Ramos (cell line): Measurements from ENCODE around the gene DGKE.

Source experiments
- in situ Hi-C: fragments of 300-500 bp; cut with MboI; formaldehyde crosslinking; loops from one replicate; pipeline ENCODE4 v1.14.3; 2022; ENCODE audit warnings: low sequenced_read_pairs; ENCODE audit not compliant: unreplicated experiment

Gene DGKE

GRCh38 chr17:56835264-56835585 is 1.3 kb downstream of the DGKE start:
- in situ Hi-C loops = no loop called here

GRCh38 chr17:56838687-56839086 is 4.7 kb downstream of the DGKE start:
- in situ Hi-C loops = no loop called here

DNA sequence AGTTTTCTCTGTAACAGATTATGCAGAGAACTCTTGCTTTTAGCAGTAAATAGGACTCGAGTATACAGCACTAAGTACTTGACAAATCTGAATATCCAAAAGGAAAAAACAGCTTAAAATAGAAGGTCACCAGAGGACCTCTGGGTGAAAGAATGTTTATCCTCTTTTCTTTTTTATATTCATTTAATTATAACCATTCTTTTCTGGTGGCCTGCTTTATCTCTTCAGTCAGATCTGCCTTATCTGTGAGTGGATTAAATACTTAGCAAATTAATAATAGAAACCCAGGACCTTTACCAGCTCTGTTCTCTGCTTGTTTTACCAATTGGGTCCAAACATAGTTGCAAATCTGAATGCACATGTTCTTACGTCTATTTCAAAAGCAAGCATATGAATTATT is 8.6 kb downstream of the DGKE start:
- in situ Hi-C loops = no loop called here

DNA sequence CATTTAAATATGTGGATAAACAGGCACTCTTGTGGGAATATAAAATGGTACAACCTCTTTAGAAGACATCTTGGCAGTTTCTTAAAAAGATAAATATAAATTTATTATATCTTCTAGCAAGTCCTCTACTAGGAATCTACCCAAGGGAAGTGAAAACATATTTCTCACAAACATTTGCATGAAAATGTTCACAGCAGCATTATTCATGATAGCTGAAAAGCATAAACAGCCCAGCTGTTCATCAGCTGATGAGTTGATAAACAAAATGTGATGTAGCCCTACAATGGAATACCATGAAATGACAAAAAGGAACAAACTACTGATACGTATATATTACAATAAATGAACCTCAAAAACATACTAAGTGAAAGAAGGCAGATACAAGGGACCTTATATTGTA is 12.0 kb downstream of the DGKE start:
- in situ Hi-C loops = no loop called here

DNA sequence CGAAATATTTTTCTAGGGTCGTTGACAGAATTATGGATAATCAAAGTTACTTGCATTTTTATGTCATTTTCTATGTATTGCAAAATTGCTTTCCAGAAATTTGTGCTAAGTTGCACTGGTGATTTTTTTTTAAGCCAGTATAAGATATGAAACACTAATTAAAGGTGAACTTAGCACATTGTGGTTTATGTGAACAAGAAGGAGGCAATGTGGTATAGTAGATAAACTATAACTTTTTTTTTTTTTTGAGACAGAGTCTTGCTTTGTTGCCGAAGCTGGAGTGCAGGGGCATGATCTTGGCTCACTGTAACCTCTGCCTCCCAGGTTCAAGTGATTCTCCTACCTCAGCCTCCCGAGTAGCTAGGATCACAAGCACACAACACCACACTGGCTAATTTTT is 13.2 kb downstream of the DGKE start:
- in situ Hi-C loops = no loop called here

GRCh38 chr17:56849131-56849530 is 15.2 kb downstream of the DGKE start:
- in situ Hi-C loops = no loop called here

DNA sequence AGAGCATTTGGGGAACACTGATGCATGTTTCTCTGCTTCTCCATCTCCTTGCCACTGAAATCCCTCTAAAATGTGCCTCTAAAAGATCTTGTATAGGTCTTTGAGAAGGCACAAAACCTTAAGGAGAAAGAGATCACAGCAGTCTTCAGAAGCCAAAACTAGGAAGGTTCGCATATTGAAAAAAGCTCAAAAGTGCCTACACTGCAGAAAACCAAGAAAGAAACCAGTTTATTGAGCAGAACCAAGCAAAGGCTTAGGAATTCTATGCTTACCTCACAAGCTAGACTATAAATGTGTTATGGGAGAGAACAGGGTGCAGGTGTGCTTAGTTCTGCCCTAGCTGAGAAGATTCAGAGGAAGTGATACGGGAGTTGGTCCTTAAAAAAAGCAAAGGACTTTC is 16.6 kb downstream of the DGKE start:
- in situ Hi-C loops = no loop called here

GRCh38 chr17:56851008-56851407 is 17.1 kb downstream of the DGKE start:
- in situ Hi-C loops = no loop called here

- in situ Hi-C loops = no loop called here
Observed at GRCh38 chr17:56861899-56862298, 27.9 kb downstream of the DGKE start.

DNA sequence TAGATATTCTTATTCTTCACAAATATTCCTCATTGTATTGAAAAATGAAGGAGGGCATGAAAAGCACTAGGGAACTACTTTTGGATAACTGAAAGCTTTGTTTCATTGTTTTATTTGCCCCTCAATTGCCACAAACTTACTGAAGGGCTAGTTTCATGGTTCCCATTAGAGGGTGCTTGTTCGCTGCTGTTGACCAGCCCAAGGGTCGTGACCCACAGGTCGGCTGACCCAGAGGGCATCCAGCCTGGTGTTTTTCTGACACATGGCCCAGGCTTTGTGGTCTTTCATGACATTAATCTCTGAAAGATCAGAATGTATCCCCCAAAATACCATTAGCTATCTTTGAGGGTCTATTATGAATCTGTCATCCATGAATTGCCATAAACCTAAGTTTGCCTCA is 30.0 kb downstream of the DGKE start:
- in situ Hi-C loops = no loop called here

- in situ Hi-C loops = no loop called here
Observed at GRCh38 chr17:56866076-56866475, 32.1 kb downstream of the DGKE start.

DNA sequence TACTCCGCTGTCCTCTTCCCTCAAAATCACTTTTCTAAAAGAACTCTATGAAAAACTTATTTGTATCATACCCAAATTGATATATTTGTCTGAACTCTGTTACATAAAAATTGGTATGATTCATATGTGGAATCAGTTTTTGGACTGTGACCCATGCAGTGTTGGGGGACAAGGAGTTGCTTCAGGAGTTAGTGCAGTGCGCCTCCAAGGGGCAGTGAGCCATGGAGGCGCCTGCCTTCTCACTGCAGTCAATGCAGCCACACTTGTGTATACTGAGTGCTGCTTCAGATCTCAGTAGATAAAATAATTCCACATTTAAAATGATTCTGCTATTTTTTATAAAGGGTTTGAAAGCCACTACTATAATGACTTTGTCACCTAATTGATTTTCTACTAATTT is 32.5 kb downstream of the DGKE start:
- in situ Hi-C loops = no loop called here

DNA sequence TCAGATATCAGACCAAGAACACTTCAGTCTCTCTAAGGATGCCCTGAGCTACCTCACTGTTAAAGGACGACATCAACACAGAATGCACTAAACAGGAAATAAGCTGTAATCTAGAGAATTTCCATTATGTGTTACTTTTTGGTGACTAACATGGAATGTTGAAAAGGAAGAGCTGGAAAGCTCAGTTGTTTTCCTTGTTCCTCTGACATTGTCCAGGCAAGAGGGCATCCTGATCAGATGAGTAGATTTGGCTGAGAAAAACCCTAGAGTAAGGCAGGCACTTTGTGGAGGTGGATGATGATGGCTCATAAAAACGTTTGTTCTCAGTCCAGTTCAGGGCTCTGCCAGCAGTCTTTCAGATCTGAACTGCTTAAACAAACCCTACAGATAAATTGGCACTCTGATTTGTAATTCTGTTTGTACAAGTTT is 34.0 kb downstream of the DGKE start:
- in situ Hi-C loops = no loop called here

DNA sequence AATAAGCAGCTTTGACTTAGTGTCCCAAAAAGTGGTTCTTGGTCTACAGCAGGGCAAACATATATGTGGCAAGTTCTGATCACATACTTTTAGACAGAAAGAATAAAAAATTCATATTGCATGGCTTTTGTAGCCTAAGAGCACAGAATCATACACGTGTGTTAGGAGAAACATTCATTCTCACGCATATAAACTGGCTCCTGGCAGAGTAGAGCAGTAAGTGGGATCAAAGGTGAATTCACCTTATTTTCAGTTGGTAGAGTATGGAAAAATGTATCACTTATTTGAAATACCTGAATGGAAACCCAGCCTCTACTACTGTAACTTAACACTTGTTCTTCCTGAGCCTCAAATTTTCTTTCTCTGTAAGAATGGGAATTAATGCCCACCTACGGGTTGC is 34.8 kb downstream of the DGKE start:
- in situ Hi-C loops = no loop called here

- in situ Hi-C loops = no loop called here
Observed at GRCh38 chr17:56870081-56870651, 36.2 kb downstream of the DGKE start.

- in situ Hi-C loops = no loop called here
Observed at GRCh38 chr17:56876766-56877179, 42.8 kb downstream of the DGKE start.

GRCh38 chr17:56879280-56879679 is 45.3 kb downstream of the DGKE start:
- in situ Hi-C loops = no loop called here

DNA sequence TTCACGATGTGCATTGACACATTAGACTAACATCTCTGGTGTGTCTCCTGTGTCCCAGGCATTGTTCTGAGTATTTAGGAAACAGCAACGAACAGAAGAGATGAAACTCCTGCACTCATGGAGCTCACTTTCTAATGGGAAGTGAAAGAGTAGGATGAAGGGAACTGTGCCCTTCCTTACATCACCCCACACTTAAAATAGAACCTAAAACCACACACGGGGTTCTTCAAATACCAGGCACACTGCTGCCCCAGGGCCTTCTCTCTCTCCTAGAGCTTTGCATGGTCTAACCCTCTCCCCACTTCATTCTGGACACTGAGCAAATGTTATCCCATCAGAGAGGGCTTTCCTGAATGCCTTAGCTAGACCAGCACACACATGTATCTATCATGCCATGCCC is 46.2 kb downstream of the DGKE start:
- in situ Hi-C loops = no loop called here

GRCh38 chr17:56880571-56880970 is 46.6 kb downstream of the DGKE start:
- in situ Hi-C loops = no loop called here

DNA sequence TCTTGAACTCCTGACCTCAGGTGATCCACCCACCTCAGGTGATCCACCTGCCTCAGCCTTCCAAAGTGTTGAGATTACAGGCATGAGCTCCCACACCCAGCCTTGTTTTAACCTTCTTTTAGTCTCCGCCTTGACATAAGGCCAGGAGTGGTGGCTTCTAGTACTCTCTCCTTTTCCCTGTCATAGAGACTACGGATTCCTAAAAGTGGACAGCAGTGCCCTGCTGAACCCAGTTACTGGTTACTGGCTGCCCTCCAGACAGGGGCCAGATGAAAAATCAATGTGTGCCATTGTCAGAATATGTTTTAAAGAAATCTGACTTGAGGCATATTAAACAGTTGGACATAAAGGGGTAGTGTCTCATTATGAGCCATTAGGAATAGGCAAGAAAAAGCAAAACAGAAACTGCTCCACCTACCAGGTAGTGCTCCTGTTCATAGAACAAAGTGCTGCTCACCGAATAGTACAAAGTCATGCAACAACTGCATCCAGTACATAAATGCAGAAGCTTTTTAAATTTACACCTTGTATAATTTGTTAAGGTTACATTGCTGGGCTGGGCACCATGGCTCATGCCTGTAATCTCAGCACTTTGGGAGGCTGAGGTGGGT is 47.8 kb downstream of the DGKE start:
- in situ Hi-C loops = no loop called here

- in situ Hi-C loops = no loop called here
Observed at GRCh38 chr17:56883616-56884015, 49.7 kb downstream of the DGKE start.

DNA sequence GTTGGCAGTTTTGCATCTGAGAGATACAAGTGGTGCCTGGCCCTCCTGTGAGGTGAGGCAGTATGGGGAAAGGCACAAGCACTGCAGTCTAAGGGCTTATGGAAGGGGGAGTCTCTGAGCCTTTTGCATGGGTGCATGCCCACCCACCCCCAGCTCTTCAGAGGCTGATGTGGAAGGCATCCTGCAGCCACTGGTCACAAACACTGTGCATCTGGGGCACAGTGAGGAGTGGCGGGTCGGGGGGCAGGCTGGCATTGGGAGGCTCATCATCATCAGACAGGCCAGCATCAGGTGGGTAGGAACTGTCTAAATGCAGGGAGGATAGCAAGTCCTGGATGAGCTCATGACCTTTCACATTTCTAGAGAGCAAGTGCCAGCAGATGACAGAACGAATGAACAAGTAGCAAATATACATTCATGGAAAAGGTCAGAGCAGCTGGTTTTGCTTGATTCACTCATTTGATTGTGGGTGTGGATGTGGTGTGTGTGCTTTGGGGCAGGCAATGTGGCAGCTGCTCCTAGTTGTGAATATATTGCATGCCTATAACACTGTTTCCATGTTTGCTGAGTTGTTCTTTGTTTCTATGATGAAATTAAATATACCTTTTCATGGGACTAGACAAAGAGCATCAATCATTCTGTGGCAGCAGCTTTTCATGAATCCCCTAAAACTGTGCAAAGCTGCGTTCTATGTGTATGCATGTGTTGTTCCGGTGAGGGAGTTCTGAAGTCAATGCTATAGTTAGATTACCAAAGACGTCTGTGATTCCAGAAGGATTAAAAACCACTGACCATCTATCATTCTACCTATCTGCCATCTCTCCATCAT is 50.7 kb downstream of the DGKE start:
- in situ Hi-C loops = no loop called here
